WTC11 (cell line): Measurements from ENCODE around the gene ENTR1. TPM values are rescaled to one million over a fixed set of nuclear protein-coding genes. Genes with fewer than 3 reads are reported as not detected.

Source experiments
- ATAC-seq: fragments of 200-7000 bp; cut with Tn5 transposase; 2 replicates; pipeline ENCODE4 v1.10.0; 2021; ENCODE audit warnings: mild to moderate bottlenecking, moderate library complexity
- CTCF ChIA-PET: fragments of 300-600 bp; sonication (Branson Sonifier 250); formaldehyde crosslinking; loops from one replicate; lab custom pipeline; 2021; ENCODE audit warnings: antibody characterized with exemption; lab: Charles Lee
- POLR2A ChIA-PET: fragments of 350-600 bp; sonication (Branson Sonifier 250); formaldehyde crosslinking; loops from one replicate; lab custom pipeline; 2021; ENCODE audit warnings: antibody characterized with exemption; lab: Charles Lee
- DNase-seq: peaks from one replicate; pipeline ENCODE4 v3.0.0; 2021; ENCODE audit warnings: low spot score
- H3K27ac Mint-ChIP-seq: 2 replicates; pipeline ENCODE4 v1.8.0; 2021; ENCODE audit warnings: mixed read lengths
- H3K27me3 Mint-ChIP-seq: 2 replicates; pipeline ENCODE4 v1.8.0; 2021; ENCODE audit warnings: low read depth, mild to moderate bottlenecking, moderate library complexity, mixed read lengths
- H3K36me3 Mint-ChIP-seq: 2 replicates; pipeline ENCODE4 v1.8.0; 2021; ENCODE audit warnings: mixed read lengths
- H3K4me1 Mint-ChIP-seq: 2 replicates; pipeline ENCODE4 v1.8.0; 2022; ENCODE audit warnings: mixed read lengths
- H3K4me3 Mint-ChIP-seq: 2 replicates; pipeline ENCODE4 v1.8.0; 2021; ENCODE audit warnings: mild to moderate bottlenecking, moderate library complexity, mixed read lengths
- H3K9me3 Mint-ChIP-seq: 2 replicates; pipeline ENCODE4 v1.8.0; 2021; ENCODE audit warnings: mixed read lengths
- FOXK1 ChIP-seq: sonication (generic); formaldehyde crosslinking; IDR thresholded peaks from 2 replicates; pipeline ENCODE4 v1.8.0; 2022; ENCODE audit warnings: mild to moderate bottlenecking, moderate library complexity, missing genetic modification reagents
- GTF2I ChIP-seq: fragments of 250-450 bp; sonication (Bioruptor Pico); conservative IDR thresholded peaks from 2 replicates; pipeline ENCODE4 v1.4.0; 2021; ENCODE audit warnings: mild to moderate bottlenecking
- MYBL2 ChIP-seq: sonication (generic); formaldehyde crosslinking; IDR thresholded peaks from 2 replicates; pipeline ENCODE4 v1.8.1; 2023; ENCODE audit warnings: mild to moderate bottlenecking, moderate library complexity, missing genetic modification reagents
- NFYB ChIP-seq: sonication (generic); formaldehyde crosslinking; conservative IDR thresholded peaks from 2 replicates; pipeline ENCODE4 v1.8.0; 2022; ENCODE audit warnings: low read depth, missing genetic modification reagents
- PRRX2 ChIP-seq: fragments of 250-450 bp; sonication (Bioruptor Pico); IDR thresholded peaks from 2 replicates; pipeline ENCODE4 v1.8.0; 2021; ENCODE audit warnings: mild to moderate bottlenecking
- RELA ChIP-seq: sonication (generic); formaldehyde crosslinking; IDR thresholded peaks from 2 replicates; pipeline ENCODE4 v1.8.1; 2022; ENCODE audit warnings: missing genetic modification reagents, mild to moderate bottlenecking, borderline replicate concordance
- SMAD3 ChIP-seq: sonication (generic); formaldehyde crosslinking; IDR thresholded peaks from 2 replicates; pipeline ENCODE4 v1.8.0; 2022; ENCODE audit warnings: missing genetic modification reagents, mild to moderate bottlenecking, borderline replicate concordance
- TCF7 ChIP-seq: sonication (generic); formaldehyde crosslinking; IDR thresholded peaks from 2 replicates; pipeline ENCODE4 v1.8.0; 2022; ENCODE audit warnings: mild to moderate bottlenecking, low read depth, missing genetic modification reagents, moderate library complexity
- ZBTB21 ChIP-seq: sonication (generic); formaldehyde crosslinking; IDR thresholded peaks from 2 replicates; pipeline ENCODE4 v1.8.1; 2023; ENCODE audit warnings: mild to moderate bottlenecking, missing genetic modification reagents, borderline replicate concordance
- ZNF423 ChIP-seq: fragments of 250-450 bp; sonication (Bioruptor Pico); IDR thresholded peaks from 2 replicates; pipeline ENCODE4 v2.1.2; 2022; ENCODE audit warnings: mild to moderate bottlenecking, moderate library complexity
- total RNA-seq: library from RNA; stranded (reverse); gene quantifications from 3 replicates; pipeline ENCODE4 v1.2.3, GENCODE V29; 2021
- TF ChIP-seq, protein P1 (sequence below): sonication (generic); formaldehyde crosslinking; IDR thresholded peaks from 2 replicates; pipeline ENCODE4 v1.8.1; 2022; ENCODE audit warnings: mild to moderate bottlenecking, missing genetic modification reagents, moderate library complexity, borderline replicate concordance
- TF ChIP-seq, protein P2 (sequence below): fragments of 250-450 bp; sonication (Bioruptor Pico); IDR thresholded peaks from 2 replicates; pipeline ENCODE4 v1.9.0; 2021; ENCODE audit warnings: mild to moderate bottlenecking
- TF ChIP-seq, protein P3 (sequence below): sonication (generic); formaldehyde crosslinking; IDR thresholded peaks from 2 replicates; pipeline ENCODE4 v1.8.0; 2022; ENCODE audit warnings: mild to moderate bottlenecking, missing genetic modification reagents
- TF ChIP-seq, protein P4 (sequence below): fragments of 200-600 bp; IDR thresholded peaks from 2 replicates; pipeline ENCODE4 v1.8.0; 2022; ENCODE audit warnings: antibody characterized with exemption
- TF ChIP-seq, protein P5 (sequence below): sonication (generic); formaldehyde crosslinking; IDR thresholded peaks from 2 replicates; pipeline ENCODE4 v1.8.0; 2023; ENCODE audit warnings: missing genetic modification reagents, mild to moderate bottlenecking, borderline replicate concordance
- TF ChIP-seq, protein P6 (sequence below): sonication (generic); formaldehyde crosslinking; IDR thresholded peaks from 2 replicates; pipeline ENCODE4 v1.8.0; 2023; ENCODE audit warnings: missing genetic modification reagents

Gene ENTR1
- total RNA-seq, 1 experiment from 2014 or later = 140 TPM

DNA sequence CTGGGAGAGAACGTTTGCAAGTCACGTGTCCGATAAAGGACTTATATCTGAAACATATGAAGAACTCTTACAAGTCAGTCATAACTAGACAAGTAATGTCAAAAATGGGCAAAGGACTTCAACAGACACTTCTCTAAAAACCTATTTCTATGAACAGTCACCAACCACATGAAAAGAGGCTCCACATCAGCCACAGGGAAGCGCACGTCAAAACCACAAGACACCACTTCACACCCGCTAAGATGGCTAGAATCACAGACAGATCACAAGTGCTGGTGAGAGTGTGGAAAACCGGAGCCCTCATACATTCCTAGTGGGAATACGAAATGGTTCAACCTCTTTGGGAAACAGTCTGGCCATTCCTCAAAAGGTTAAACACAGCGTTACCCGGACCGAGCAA lies 25.4 kb downstream of the ENTR1 start:
- no peaks in the 10 kb centered on the region for H3K4me1 Mint-ChIP-seq
- CTCF ChIA-PET = interaction anchor here (0.6 kb wide), 1 partner anchor 14 kb away, joined by 3 read pairs; no protein-coding TSS in a partner anchor

DNA sequence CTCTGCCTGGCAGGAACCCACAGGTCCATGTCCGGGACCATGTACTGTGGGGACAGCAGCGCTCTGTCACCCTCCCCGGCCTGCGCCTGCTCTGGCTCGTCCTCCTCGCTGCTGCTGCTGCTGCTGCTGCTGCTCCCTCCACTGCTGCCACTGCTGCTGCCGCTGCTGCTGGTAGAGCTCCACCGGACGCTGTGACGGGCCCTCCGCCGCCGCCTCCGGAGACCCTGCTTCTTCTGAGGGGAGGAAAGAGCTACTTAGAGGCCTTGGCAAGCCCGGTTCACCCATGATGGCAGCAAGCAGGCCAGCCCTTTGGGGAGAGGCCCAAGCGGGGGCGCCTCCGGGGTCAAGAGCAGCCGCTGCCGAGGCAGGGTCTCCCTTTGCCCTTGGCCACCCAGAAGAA lies 27.0 kb downstream of the ENTR1 start:
- no peaks in the 10 kb centered on the region for H3K9me3 Mint-ChIP-seq
- H3K36me3 Mint-ChIP-seq = peaks cover 35% of the 10 kb centered on the region
- H3K4me1 Mint-ChIP-seq = no peaks in the 10 kb centered on the region
- TF ChIP-seq GTF2I = no peak
- TF ChIP-seq TCF7 = no peak
- TF ChIP-seq NFYB = no peak
- TF ChIP-seq, protein P1, sequence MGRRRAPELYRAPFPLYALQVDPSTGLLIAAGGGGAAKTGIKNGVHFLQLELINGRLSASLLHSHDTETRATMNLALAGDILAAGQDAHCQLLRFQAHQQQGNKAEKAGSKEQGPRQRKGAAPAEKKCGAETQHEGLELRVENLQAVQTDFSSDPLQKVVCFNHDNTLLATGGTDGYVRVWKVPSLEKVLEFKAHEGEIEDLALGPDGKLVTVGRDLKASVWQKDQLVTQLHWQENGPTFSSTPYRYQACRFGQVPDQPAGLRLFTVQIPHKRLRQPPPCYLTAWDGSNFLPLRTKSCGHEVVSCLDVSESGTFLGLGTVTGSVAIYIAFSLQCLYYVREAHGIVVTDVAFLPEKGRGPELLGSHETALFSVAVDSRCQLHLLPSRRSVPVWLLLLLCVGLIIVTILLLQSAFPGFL (CRISPR knock-in tag) = no peak
- TF ChIP-seq, protein P2, sequence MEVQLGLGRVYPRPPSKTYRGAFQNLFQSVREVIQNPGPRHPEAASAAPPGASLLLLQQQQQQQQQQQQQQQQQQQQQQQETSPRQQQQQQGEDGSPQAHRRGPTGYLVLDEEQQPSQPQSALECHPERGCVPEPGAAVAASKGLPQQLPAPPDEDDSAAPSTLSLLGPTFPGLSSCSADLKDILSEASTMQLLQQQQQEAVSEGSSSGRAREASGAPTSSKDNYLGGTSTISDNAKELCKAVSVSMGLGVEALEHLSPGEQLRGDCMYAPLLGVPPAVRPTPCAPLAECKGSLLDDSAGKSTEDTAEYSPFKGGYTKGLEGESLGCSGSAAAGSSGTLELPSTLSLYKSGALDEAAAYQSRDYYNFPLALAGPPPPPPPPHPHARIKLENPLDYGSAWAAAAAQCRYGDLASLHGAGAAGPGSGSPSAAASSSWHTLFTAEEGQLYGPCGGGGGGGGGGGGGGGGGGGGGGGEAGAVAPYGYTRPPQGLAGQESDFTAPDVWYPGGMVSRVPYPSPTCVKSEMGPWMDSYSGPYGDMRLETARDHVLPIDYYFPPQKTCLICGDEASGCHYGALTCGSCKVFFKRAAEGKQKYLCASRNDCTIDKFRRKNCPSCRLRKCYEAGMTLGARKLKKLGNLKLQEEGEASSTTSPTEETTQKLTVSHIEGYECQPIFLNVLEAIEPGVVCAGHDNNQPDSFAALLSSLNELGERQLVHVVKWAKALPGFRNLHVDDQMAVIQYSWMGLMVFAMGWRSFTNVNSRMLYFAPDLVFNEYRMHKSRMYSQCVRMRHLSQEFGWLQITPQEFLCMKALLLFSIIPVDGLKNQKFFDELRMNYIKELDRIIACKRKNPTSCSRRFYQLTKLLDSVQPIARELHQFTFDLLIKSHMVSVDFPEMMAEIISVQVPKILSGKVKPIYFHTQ = no peak
- TF ChIP-seq MYBL2 (CRISPR knock-in tag) = no peak
- no peak for TF ChIP-seq PRRX2 (CRISPR knock-in tag)
- TF ChIP-seq FOXK1 = no peak
- TF ChIP-seq SMAD3 (CRISPR knock-in tag) = no peak
- TF ChIP-seq RELA (CRISPR knock-in tag) = no peak
- TF ChIP-seq, protein P3, sequence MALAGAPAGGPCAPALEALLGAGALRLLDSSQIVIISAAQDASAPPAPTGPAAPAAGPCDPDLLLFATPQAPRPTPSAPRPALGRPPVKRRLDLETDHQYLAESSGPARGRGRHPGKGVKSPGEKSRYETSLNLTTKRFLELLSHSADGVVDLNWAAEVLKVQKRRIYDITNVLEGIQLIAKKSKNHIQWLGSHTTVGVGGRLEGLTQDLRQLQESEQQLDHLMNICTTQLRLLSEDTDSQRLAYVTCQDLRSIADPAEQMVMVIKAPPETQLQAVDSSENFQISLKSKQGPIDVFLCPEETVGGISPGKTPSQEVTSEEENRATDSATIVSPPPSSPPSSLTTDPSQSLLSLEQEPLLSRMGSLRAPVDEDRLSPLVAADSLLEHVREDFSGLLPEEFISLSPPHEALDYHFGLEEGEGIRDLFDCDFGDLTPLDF (CRISPR knock-in tag) = no peak
- TF ChIP-seq, protein P4, sequence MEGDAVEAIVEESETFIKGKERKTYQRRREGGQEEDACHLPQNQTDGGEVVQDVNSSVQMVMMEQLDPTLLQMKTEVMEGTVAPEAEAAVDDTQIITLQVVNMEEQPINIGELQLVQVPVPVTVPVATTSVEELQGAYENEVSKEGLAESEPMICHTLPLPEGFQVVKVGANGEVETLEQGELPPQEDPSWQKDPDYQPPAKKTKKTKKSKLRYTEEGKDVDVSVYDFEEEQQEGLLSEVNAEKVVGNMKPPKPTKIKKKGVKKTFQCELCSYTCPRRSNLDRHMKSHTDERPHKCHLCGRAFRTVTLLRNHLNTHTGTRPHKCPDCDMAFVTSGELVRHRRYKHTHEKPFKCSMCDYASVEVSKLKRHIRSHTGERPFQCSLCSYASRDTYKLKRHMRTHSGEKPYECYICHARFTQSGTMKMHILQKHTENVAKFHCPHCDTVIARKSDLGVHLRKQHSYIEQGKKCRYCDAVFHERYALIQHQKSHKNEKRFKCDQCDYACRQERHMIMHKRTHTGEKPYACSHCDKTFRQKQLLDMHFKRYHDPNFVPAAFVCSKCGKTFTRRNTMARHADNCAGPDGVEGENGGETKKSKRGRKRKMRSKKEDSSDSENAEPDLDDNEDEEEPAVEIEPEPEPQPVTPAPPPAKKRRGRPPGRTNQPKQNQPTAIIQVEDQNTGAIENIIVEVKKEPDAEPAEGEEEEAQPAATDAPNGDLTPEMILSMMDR = no peak
- no peak for TF ChIP-seq ZNF423 (CRISPR knock-in tag)
- TF ChIP-seq, protein P5, sequence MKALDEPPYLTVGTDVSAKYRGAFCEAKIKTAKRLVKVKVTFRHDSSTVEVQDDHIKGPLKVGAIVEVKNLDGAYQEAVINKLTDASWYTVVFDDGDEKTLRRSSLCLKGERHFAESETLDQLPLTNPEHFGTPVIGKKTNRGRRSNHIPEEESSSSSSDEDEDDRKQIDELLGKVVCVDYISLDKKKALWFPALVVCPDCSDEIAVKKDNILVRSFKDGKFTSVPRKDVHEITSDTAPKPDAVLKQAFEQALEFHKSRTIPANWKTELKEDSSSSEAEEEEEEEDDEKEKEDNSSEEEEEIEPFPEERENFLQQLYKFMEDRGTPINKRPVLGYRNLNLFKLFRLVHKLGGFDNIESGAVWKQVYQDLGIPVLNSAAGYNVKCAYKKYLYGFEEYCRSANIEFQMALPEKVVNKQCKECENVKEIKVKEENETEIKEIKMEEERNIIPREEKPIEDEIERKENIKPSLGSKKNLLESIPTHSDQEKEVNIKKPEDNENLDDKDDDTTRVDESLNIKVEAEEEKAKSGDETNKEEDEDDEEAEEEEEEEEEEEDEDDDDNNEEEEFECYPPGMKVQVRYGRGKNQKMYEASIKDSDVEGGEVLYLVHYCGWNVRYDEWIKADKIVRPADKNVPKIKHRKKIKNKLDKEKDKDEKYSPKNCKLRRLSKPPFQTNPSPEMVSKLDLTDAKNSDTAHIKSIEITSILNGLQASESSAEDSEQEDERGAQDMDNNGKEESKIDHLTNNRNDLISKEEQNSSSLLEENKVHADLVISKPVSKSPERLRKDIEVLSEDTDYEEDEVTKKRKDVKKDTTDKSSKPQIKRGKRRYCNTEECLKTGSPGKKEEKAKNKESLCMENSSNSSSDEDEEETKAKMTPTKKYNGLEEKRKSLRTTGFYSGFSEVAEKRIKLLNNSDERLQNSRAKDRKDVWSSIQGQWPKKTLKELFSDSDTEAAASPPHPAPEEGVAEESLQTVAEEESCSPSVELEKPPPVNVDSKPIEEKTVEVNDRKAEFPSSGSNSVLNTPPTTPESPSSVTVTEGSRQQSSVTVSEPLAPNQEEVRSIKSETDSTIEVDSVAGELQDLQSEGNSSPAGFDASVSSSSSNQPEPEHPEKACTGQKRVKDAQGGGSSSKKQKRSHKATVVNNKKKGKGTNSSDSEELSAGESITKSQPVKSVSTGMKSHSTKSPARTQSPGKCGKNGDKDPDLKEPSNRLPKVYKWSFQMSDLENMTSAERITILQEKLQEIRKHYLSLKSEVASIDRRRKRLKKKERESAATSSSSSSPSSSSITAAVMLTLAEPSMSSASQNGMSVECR = no peak
- ChIA-PET POLR2A (no interaction called here), CTCF (no interaction called here)
- H3K27me3 Mint-ChIP-seq = no peaks in the 10 kb centered on the region
- DNase-seq (no peak), ATAC-seq (no peak)
- no peak overlapping the region for H3K27ac Mint-ChIP-seq
- H3K4me3 Mint-ChIP-seq = no peak overlapping the region

More for the DNA sequence above, 25.4 kb downstream of the ENTR1 start:
- TF ChIP-seq, protein P6, sequence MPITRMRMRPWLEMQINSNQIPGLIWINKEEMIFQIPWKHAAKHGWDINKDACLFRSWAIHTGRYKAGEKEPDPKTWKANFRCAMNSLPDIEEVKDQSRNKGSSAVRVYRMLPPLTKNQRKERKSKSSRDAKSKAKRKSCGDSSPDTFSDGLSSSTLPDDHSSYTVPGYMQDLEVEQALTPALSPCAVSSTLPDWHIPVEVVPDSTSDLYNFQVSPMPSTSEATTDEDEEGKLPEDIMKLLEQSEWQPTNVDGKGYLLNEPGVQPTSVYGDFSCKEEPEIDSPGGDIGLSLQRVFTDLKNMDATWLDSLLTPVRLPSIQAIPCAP (CRISPR knock-in tag) = no peak
- no peak for TF ChIP-seq ZBTB21 (CRISPR knock-in tag)
- Mint-ChIP-seq H3K4me3 (no peak overlapping the region), H3K36me3 (peaks cover 41% of the 10 kb centered on the region), H3K27me3 (no peaks in the 10 kb centered on the region), H3K9me3 (no peaks in the 10 kb centered on the region), H3K27ac (no peak overlapping the region)
- DNase-seq = no peak
- POLR2A ChIA-PET = no interaction called here
- ATAC-seq = no peak
